CMK (cell line): ENCODE results near the gene SMIM24.

ENCODE experiments used
- DNase-seq: peaks from one replicate; pipeline ENCODE4 v3.0.0-alpha.2; 2010; ENCODE audit warnings: low read depth

SMIM24 gene

GRCh38 chr19:3474010-3474409, 6.3 kb downstream of the SMIM24 start:
- no peak for DNase-seq

- DNase-seq, result no peak
Observed at GRCh38 chr19:3471954-3472655, 8.2 kb downstream of the SMIM24 start.

- no peak for DNase-seq
Observed at GRCh38 chr19:3470500-3471128, 9.7 kb downstream of the SMIM24 start.

- no peak for DNase-seq
Observed at GRCh38 chr19:3469638-3470499, 10.5 kb downstream of the SMIM24 start.

GRCh38 chr19:3468211-3468610, 12.1 kb downstream of the SMIM24 start:
- DNase-seq, result no peak

GRCh38 chr19:3467437-3468198, 12.7 kb downstream of the SMIM24 start:
- DNase-seq, result no peak

GRCh38 chr19:3466635-3467034, 13.7 kb downstream of the SMIM24 start:
- DNase-seq, result no peak

- no peak for DNase-seq
Observed at GRCh38 chr19:3465552-3465951, 14.8 kb downstream of the SMIM24 start.

GRCh38 chr19:3464587-3465235, 15.6 kb downstream of the SMIM24 start:
- no peak for DNase-seq

GRCh38 chr19:3463714-3464586, 16.4 kb downstream of the SMIM24 start:
- DNase-seq, result no peak

GRCh38 chr19:3462991-3463713, 17.2 kb downstream of the SMIM24 start:
- no peak for DNase-seq

- DNase-seq, result no peak
Observed at GRCh38 chr19:3459965-3460582, 20.3 kb downstream of the SMIM24 start.

- no peak for DNase-seq
Observed at GRCh38 chr19:3459089-3459881, 21.0 kb downstream of the SMIM24 start.

GRCh38 chr19:3458229-3459088, 21.9 kb downstream of the SMIM24 start:
- DNase-seq, result no peak

GRCh38 chr19:3457528-3458228, 22.6 kb downstream of the SMIM24 start:
- DNase-seq, result no peak

- DNase-seq, result no peak
Observed at GRCh38 chr19:3456925-3457527, 23.3 kb downstream of the SMIM24 start.
